PC-3 (cell line): Measurements from ENCODE around the gene RTTN.

ENCODE experiments used
- EZH2 ChIP-seq: fragments of 300-600 bp; sonication (generic); IDR thresholded peaks from one replicate; pipeline ENCODE4 v1.6.1; 2017; ENCODE audit warnings: antibody characterized with exemption, mild to moderate bottlenecking, low read length; ENCODE audit not compliant: unreplicated experiment
- TF ChIP-seq, protein P1 (sequence below): fragments of 300-600 bp; sonication (generic); conservative IDR thresholded peaks from 2 replicates; pipeline ENCODE4 v1.5.1; 2017; ENCODE audit warnings: antibody characterized with exemption, low read depth, mild to moderate bottlenecking, low read length

DNA sequence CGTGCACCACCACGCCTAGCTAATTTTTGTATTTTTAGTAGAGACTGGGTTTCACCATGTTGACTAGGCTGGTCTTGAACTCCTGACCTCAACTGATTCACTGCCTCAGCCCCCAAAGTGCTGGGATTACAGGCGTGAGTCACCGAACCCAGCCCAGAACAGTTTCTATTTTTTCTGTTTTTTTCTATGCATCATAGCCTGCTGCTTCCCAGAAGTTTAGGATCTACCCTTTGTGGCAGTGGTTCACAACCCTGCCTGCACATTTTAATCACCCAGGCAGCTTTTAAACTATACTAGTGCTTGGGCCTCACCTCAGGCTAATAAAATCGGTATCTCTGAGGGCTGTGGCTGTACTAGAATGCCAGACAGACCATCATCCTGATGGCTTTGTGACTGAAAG lies 43.6 kb upstream of the RTTN start:
- TF ChIP-seq, protein P1, sequence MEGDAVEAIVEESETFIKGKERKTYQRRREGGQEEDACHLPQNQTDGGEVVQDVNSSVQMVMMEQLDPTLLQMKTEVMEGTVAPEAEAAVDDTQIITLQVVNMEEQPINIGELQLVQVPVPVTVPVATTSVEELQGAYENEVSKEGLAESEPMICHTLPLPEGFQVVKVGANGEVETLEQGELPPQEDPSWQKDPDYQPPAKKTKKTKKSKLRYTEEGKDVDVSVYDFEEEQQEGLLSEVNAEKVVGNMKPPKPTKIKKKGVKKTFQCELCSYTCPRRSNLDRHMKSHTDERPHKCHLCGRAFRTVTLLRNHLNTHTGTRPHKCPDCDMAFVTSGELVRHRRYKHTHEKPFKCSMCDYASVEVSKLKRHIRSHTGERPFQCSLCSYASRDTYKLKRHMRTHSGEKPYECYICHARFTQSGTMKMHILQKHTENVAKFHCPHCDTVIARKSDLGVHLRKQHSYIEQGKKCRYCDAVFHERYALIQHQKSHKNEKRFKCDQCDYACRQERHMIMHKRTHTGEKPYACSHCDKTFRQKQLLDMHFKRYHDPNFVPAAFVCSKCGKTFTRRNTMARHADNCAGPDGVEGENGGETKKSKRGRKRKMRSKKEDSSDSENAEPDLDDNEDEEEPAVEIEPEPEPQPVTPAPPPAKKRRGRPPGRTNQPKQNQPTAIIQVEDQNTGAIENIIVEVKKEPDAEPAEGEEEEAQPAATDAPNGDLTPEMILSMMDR, result no peak
- TF ChIP-seq EZH2, result no peak
